Measurements from ENCODE around the gene ALPK1.

GRCh38 chr4:112279025-112279881 lies 17.9 kb upstream of the ALPK1 start:
- TF ChIP-seq POLR2A (IDR thresholded peaks at IDR 0.05): no peak
- TF ChIP-seq CTCF (IDR thresholded peaks at IDR 0.05 in 4 of 5, conservative IDR thresholded peaks at IDR 0.05 in 1 of 5): no peak

Data from gastrocnemius medialis (tissue), 4 donors.